Stimulated activated naive CD8-positive, alpha-beta T cell treated with anti-CD3 and anti-CD28 coated beads, Interleukin-15, amount 100 ng/mL, for 72 hours (primary cell): ENCODE data around the gene RESF1.
A peak's percentile ranks its signal among the peaks of the same experiment; 100 is the strongest.

Experiments
- ATAC-seq: fragments of 150-1000 bp; cut with Tn5 transposase; 2 replicates; pipeline ENCODE4 v1.10.0; 2021; ENCODE audit warnings: mild to moderate bottlenecking, moderate library complexity
- DNase-seq, 2 donors: peaks; one replicate each; pipeline ENCODE4 v3.0.0; 2021 to 2022
- H3K27ac Mint-ChIP-seq, 2 donors: one replicate each; pipeline ENCODE4 v1.8.0; 2022; ENCODE audit warnings: mild to moderate bottlenecking in 2 of 2, mixed read lengths in 2 of 2, moderate library complexity in 2 of 2
- H3K27me3 Mint-ChIP-seq: one replicate; pipeline ENCODE4 v1.8.0; 2022; ENCODE audit warnings: mixed read lengths
- H3K4me1 Mint-ChIP-seq: one replicate; pipeline ENCODE4 v1.8.0; 2022; ENCODE audit warnings: mild to moderate bottlenecking, mixed read lengths
- H3K4me3 Mint-ChIP-seq, 2 donors: one replicate each; pipeline ENCODE4 v1.8.0; 2022; ENCODE audit warnings: mild to moderate bottlenecking in 2 of 2, mixed read lengths in 2 of 2, moderate library complexity in 1 of 2
- H3K9me3 Mint-ChIP-seq, 2 donors: one replicate each; pipeline ENCODE4 v1.8.0; 2022; ENCODE audit warnings: mixed read lengths in 2 of 2

RESF1 gene

GRCh38 chr12:31974673-31975072 is 15.5 kb downstream of the RESF1 start:
- Mint-ChIP-seq H3K27ac (no peak overlapping the region), H3K27me3 (no peaks in the 10 kb centered on the region), H3K4me3 (no peak overlapping the region), H3K4me1 (peaks cover 9% of the 10 kb centered on the region), H3K9me3 (peaks cover 14 to 35% of the 10 kb centered on the region in 2 donors)
- no peak for ATAC-seq
- no peak for DNase-seq

GRCh38 chr12:31984806-31985591 is 25.8 kb downstream of the RESF1 start:
- DNase-seq (no peak), ATAC-seq (no peak)
- H3K4me3 Mint-ChIP-seq = peak overlapping the region; percentile 1 to 45
- H3K27me3 Mint-ChIP-seq = no peaks in the 10 kb centered on the region
- H3K27ac Mint-ChIP-seq = peak overlapping the region in 1 of 2 donors; percentile 9
- peaks cover 62% of the 10 kb centered on the region for H3K4me1 Mint-ChIP-seq
- H3K9me3 Mint-ChIP-seq = peaks cover 46 to 64% of the 10 kb centered on the region in 2 donors

DNA sequence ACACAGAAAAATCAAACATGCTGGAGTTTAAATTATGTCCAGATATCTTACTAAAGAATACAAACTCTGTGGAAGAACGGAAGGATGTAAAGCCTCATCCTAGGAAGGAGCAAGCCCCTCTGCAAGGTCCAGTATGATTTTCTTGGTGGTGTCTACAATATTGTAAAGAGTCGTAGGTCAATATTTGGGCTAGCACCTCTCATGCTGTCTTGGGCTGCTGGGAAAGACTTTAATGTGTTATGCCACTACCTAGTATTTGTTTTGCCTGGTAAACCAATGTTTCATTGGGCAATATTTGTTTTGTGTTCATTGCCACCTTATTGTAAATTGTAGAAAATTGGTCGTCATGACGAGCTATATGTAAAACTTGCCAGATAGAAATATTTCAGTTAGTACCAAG is 26.6 kb downstream of the RESF1 start:
- H3K27me3 Mint-ChIP-seq = no peaks in the 10 kb centered on the region
- ATAC-seq (no peak), DNase-seq (no peak)
- H3K4me1 Mint-ChIP-seq = peaks cover 70% of the 10 kb centered on the region
- H3K9me3 Mint-ChIP-seq = peaks cover 46 to 65% of the 10 kb centered on the region in 2 donors
- no peak overlapping the region for H3K4me3 Mint-ChIP-seq
- peak overlapping the region in 1 of 2 donors; percentile 1 for H3K27ac Mint-ChIP-seq

GRCh38 chr12:31989571-31990362 is 30.6 kb downstream of the RESF1 start:
- peak; percentile 65 for ATAC-seq
- H3K4me1 Mint-ChIP-seq = peaks cover 65% of the 10 kb centered on the region

DNA sequence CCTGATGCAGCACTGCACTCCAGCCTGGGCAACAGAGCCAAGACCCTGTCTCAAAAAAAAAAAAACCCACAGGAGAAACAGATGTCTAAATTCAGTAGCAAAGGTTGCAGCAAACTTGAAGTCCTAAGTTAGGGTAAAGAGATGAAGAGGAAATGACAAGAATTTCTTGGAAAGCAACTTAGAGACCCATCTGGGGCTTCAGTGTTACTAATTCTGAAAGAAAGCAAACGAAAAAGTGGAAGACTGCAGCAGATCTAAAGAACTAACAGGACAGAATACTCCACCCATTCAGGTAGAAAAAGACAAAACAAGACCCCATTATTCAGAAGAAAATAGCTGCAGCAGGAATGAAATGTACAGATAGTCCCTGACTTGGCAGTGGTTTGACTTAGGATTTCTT is 31.9 kb downstream of the RESF1 start:
- H3K4me3 Mint-ChIP-seq = peak overlapping the region; percentile 67 to 71
- peaks cover 10 to 32% of the 10 kb centered on the region in 2 donors for H3K9me3 Mint-ChIP-seq
- ATAC-seq (peak; percentile 65), DNase-seq (no peak)
- peak overlapping the region; percentile 93 to 96 for H3K27ac Mint-ChIP-seq
- no peaks in the 10 kb centered on the region for H3K27me3 Mint-ChIP-seq
- H3K4me1 Mint-ChIP-seq = peaks cover 51% of the 10 kb centered on the region

More at GRCh38 chr12:31989571-31990362, 30.6 kb downstream of the RESF1 start:
- Mint-ChIP-seq H3K9me3 (peaks cover 13 to 44% of the 10 kb centered on the region in 2 donors), H3K27me3 (no peaks in the 10 kb centered on the region), H3K27ac (peak overlapping the region; percentile 83 to 96), H3K4me3 (peak overlapping the region; percentile 64 to 71)
- DNase-seq = peak in 1 of 2 donors; percentile 26

- peaks cover 44% of the 10 kb centered on the region for H3K4me1 Mint-ChIP-seq
- no peaks in the 10 kb centered on the region for H3K27me3 Mint-ChIP-seq
- peak overlapping the region; percentile 71 for H3K4me3 Mint-ChIP-seq
- DNase-seq (no peak), ATAC-seq (peak; percentile 87)
- H3K9me3 Mint-ChIP-seq = peaks cover 5 to 32% of the 10 kb centered on the region in 2 donors
- peak overlapping the region; percentile 75 to 93 for H3K27ac Mint-ChIP-seq
Observed at GRCh38 chr12:31991815-31992214, 32.6 kb downstream of the RESF1 start.

GRCh38 chr12:31999692-32000091 is 40.5 kb downstream of the RESF1 start:
- Mint-ChIP-seq H3K9me3 (no peaks in the 10 kb centered on the region), H3K27ac (no peak overlapping the region), H3K27me3 (no peaks in the 10 kb centered on the region), H3K4me3 (no peak overlapping the region), H3K4me1 (peaks cover 4% of the 10 kb centered on the region)
- ATAC-seq (no peak), DNase-seq (no peak)

GRCh38 chr12:32000373-32001005 is 41.3 kb downstream of the RESF1 start:
- H3K27ac Mint-ChIP-seq = no peak overlapping the region
- no peaks in the 10 kb centered on the region for H3K27me3 Mint-ChIP-seq
- H3K4me3 Mint-ChIP-seq = no peak overlapping the region
- H3K4me1 Mint-ChIP-seq = peaks cover 4% of the 10 kb centered on the region
- ATAC-seq (no peak), DNase-seq (no peak)
- no peaks in the 10 kb centered on the region for H3K9me3 Mint-ChIP-seq

GRCh38 chr12:32002848-32003493 is 43.8 kb downstream of the RESF1 start:
- Mint-ChIP-seq H3K9me3 (no peaks in the 10 kb centered on the region), H3K4me1 (peaks cover 4% of the 10 kb centered on the region), H3K4me3 (no peak overlapping the region), H3K27me3 (no peaks in the 10 kb centered on the region), H3K27ac (peak overlapping the region in 1 of 2 donors; percentile 59)
- ATAC-seq = peak; percentile 37
- DNase-seq = no peak

DNA sequence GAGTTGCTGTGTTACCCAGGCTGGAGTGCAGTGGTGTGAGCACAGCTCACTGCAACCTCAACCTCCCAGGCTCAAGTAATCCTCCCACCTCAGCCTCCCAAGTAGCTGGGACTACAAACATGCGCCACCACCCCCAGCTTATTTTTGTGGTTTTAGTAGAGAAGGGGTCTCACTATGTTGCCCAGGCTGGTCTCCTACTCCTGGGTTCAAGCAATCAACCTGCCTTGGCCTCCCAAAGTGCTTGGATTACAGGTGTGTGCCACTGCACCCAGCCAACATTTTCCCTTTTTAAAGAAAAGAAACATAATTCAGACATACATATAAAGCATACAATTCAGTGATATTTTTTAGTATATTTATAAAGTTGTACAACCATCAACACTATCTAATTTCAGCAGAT is 44.4 kb downstream of the RESF1 start:
- Mint-ChIP-seq H3K9me3 (no peaks in the 10 kb centered on the region), H3K4me3 (no peak overlapping the region), H3K4me1 (peaks cover 4% of the 10 kb centered on the region), H3K27ac (peak overlapping the region; percentile 15 to 63), H3K27me3 (no peaks in the 10 kb centered on the region)
- no peak for DNase-seq
- no peak for ATAC-seq

DNA sequence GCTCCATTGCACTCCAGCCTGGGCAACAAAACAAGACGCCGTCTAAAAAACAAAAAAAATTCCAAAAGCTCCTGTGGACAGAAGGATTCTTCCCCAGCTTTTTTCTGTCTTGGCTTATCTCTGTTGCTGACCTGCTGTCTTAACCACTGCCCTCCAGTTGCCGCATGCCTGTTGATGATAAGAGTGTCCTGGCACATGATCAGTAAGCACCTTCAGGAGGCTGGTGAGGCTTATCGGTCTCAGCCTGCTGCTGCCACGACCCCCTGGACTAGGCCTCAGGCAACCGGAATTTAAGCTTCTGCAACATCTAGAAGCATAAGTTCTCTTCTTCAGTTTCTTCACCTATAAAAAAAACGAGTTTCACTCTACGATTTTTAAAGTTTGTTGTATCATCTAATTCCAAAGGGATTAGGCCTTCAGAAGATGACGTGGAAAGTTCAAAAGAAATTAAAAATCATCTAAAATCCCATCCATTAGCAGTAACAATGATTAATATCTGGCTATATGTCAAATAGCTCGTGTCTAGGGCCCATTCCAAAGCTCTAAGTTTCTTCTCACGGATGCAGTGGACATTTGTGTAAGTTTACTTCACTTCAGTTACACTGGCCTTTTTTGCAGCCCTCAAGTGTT is 46.4 kb downstream of the RESF1 start:
- Mint-ChIP-seq H3K9me3 (no peaks in the 10 kb centered on the region), H3K27ac (no peak overlapping the region), H3K4me1 (peaks cover 4% of the 10 kb centered on the region), H3K4me3 (no peak overlapping the region), H3K27me3 (no peaks in the 10 kb centered on the region)
- DNase-seq = no peak
- no peak for ATAC-seq
